ACC112 (cell line): ENCODE measurements around the gene RIC1.
"Not testable (repeated sequence)": the region's sequence is repeated elsewhere in the genome, so short reads cannot be mapped to it uniquely, and the experiment has no call there.

Experiments used
- H2AFZ ChIP-seq: fragments of 200-600 bp; sonication (generic); one replicate; pipeline ENCODE4 v1.6.0; 2017; ENCODE audit warnings: antibody characterized with exemption, low read length; ENCODE audit not compliant: unreplicated experiment
- H3K27ac ChIP-seq: fragments of 200-600 bp; sonication (generic); 2 replicates; pipeline ENCODE4 v1.5.1; 2014; ENCODE audit warnings: low read depth, mild to moderate bottlenecking, antibody characterized with exemption, low read length, moderate library complexity
- H3K27me3 ChIP-seq: fragments of 200-600 bp; sonication (generic); 2 replicates; pipeline ENCODE4 v1.6.1; 2014; ENCODE audit warnings: mild to moderate bottlenecking, antibody characterized with exemption, low read length, moderate library complexity, mixed read lengths; ENCODE audit not compliant: insufficient read depth
- H3K36me3 ChIP-seq: fragments of 200-600 bp; sonication (generic); 2 replicates; pipeline ENCODE4 v1.6.1; 2016; ENCODE audit warnings: mild to moderate bottlenecking, antibody characterized with exemption, low read length, moderate library complexity, mixed read lengths; ENCODE audit not compliant: insufficient read depth
- H3K4me1 ChIP-seq: fragments of 200-600 bp; sonication (generic); one replicate; pipeline ENCODE4 v1.6.1; 2016; ENCODE audit warnings: low read length, mixed read lengths; ENCODE audit not compliant: insufficient read depth, unreplicated experiment, control insufficient read depth
- H3K4me3 ChIP-seq: fragments of 200-600 bp; sonication (generic); 2 replicates; pipeline ENCODE4 v1.5.1; 2014; ENCODE audit warnings: mild to moderate bottlenecking, low read depth, low read length
- H3K79me2 ChIP-seq: fragments of 200-600 bp; sonication (generic); one replicate; pipeline ENCODE4 v1.6.0; 2016; ENCODE audit warnings: low read length; ENCODE audit not compliant: control insufficient read depth, unreplicated experiment, insufficient read depth

RIC1 gene

GRCh38 chr9:5628530-5629311 is at the start of gene RIC1:
Gene RIC1, plus strand, starts transcription at chr9:5629107. Its CDS starts 203 bp downstream, at chr9:5629310.
- H3K4me1 ChIP-seq: peaks cover 33% of the 10 kb centered on the region
- peaks cover 62% of the 10 kb centered on the region for H3K79me2 ChIP-seq
- H3K27me3 ChIP-seq: no peaks in the 10 kb centered on the region
- H3K27ac ChIP-seq: peak within 1 kb of the TSS; percentile 71
- peak within 1 kb of the TSS; percentile 95 for H2AFZ ChIP-seq
- peak within 1 kb of the TSS; percentile 98 for H3K4me3 ChIP-seq
- no peaks in the 10 kb centered on the region for H3K36me3 ChIP-seq

GRCh38 chr9:5579881-5580280 is 49.0 kb upstream of the RIC1 start:
- Histone ChIP-seq H3K27me3 (no peaks in the 10 kb centered on the region), H3K4me1 (peaks cover 15% of the 10 kb centered on the region), H3K27ac (no peak overlapping the region), H3K79me2 (no peaks in the 10 kb centered on the region), H3K4me3 (no peak overlapping the region), H3K36me3 (no peaks in the 10 kb centered on the region), H2AFZ (no peak overlapping the region)

- Histone ChIP-seq H3K4me1 (peaks cover 16% of the 10 kb centered on the region), H3K36me3 (no peaks in the 10 kb centered on the region), H3K79me2 (no peaks in the 10 kb centered on the region), H3K4me3 (no peak overlapping the region), H3K27me3 (no peaks in the 10 kb centered on the region), H3K27ac (no peak overlapping the region), H2AFZ (no peak overlapping the region)
Measured at GRCh38 chr9:5580650-5581049, 48.3 kb upstream of the RIC1 start.

- H3K79me2 ChIP-seq: not testable (repeated sequence)
Measured at GRCh38 chr9:5581706-5582105, 47.2 kb upstream of the RIC1 start.

GRCh38 chr9:5582835-5583195 is 46.1 kb upstream of the RIC1 start:
- Histone ChIP-seq H3K4me1 (peaks cover 31% of the 10 kb centered on the region), H3K36me3 (no peaks in the 10 kb centered on the region), H3K27me3 (no peaks in the 10 kb centered on the region), H3K27ac (peak overlapping the region; percentile 70), H3K4me3 (no peak overlapping the region), H3K79me2 (no peaks in the 10 kb centered on the region), H2AFZ (peak overlapping the region; percentile 63)

More at GRCh38 chr9:5581706-5582105, 47.2 kb upstream of the RIC1 start:
- not testable (repeated sequence) for H2AFZ ChIP-seq, H3K27ac ChIP-seq, H3K27me3 ChIP-seq, H3K4me3 ChIP-seq, H3K36me3 ChIP-seq
- H3K4me1 ChIP-seq: peaks cover 26% of the 10 kb centered on the region

- Histone ChIP-seq H3K36me3 (no peaks in the 10 kb centered on the region), H3K27ac (peak overlapping the region; percentile 64), H2AFZ (peak overlapping the region; percentile 45), H3K4me1 (peaks cover 27% of the 10 kb centered on the region), H3K27me3 (no peaks in the 10 kb centered on the region), H3K4me3 (no peak overlapping the region), H3K79me2 (no peaks in the 10 kb centered on the region)
Measured at GRCh38 chr9:5586391-5586802, 42.5 kb upstream of the RIC1 start.

GRCh38 chr9:5587024-5587423 is 41.9 kb upstream of the RIC1 start:
- Histone ChIP-seq H3K4me1 (peaks cover 27% of the 10 kb centered on the region), H3K4me3 (no peak overlapping the region), H3K27ac (peak overlapping the region; percentile 64), H3K79me2 (no peaks in the 10 kb centered on the region), H3K36me3 (no peaks in the 10 kb centered on the region), H2AFZ (no peak overlapping the region), H3K27me3 (no peaks in the 10 kb centered on the region)

GRCh38 chr9:5592231-5592630 is 36.7 kb upstream of the RIC1 start:
- Histone ChIP-seq H3K4me1 (no peaks in the 10 kb centered on the region), H3K79me2 (no peaks in the 10 kb centered on the region), H3K27ac (no peak overlapping the region), H3K4me3 (no peak overlapping the region), H3K27me3 (no peaks in the 10 kb centered on the region), H3K36me3 (no peaks in the 10 kb centered on the region), H2AFZ (no peak overlapping the region)

- H3K79me2 ChIP-seq: no peaks in the 10 kb centered on the region
- no peak overlapping the region for H3K27ac ChIP-seq
- no peaks in the 10 kb centered on the region for H3K4me1 ChIP-seq
- H3K27me3 ChIP-seq: no peaks in the 10 kb centered on the region
- no peak overlapping the region for H3K4me3 ChIP-seq
- no peaks in the 10 kb centered on the region for H3K36me3 ChIP-seq
- H2AFZ ChIP-seq: no peak overlapping the region
Measured at GRCh38 chr9:5592904-5593303, 36.0 kb upstream of the RIC1 start.

GRCh38 chr9:5593904-5594303 is 35.0 kb upstream of the RIC1 start:
- H3K79me2 ChIP-seq: no peaks in the 10 kb centered on the region
- no peak overlapping the region for H3K4me3 ChIP-seq
- no peaks in the 10 kb centered on the region for H3K4me1 ChIP-seq
- H3K36me3 ChIP-seq: no peaks in the 10 kb centered on the region
- no peaks in the 10 kb centered on the region for H3K27me3 ChIP-seq
- no peak overlapping the region for H2AFZ ChIP-seq
- H3K27ac ChIP-seq: no peak overlapping the region

GRCh38 chr9:5596173-5596572 is 32.7 kb upstream of the RIC1 start:
- H3K79me2 ChIP-seq: no peaks in the 10 kb centered on the region
- H2AFZ ChIP-seq: no peak overlapping the region

More at GRCh38 chr9:5596173-5596572, 32.7 kb upstream of the RIC1 start:
- Histone ChIP-seq H3K4me1 (no peaks in the 10 kb centered on the region), H3K4me3 (no peak overlapping the region), H3K36me3 (no peaks in the 10 kb centered on the region), H3K27ac (no peak overlapping the region), H3K27me3 (no peaks in the 10 kb centered on the region)
